RCC 7860 (cell line): ENCODE data around the gene KNSTRN.

Experiments
- DNase-seq: peaks from one replicate; pipeline ENCODE4 v3.0.0-alpha.2; 2015; ENCODE audit warnings: low spot score
- FAIRE-seq: peaks from 2 replicates; lab custom pipeline; 2012; peaks lifted over from hg19 to GRCh38; lab: Jason Lieb, UNC

Gene KNSTRN

GRCh38 chr15:40392986-40393948, 10.7 kb downstream of the KNSTRN start:
- DNase-seq = no peak
- no peak for FAIRE-seq

GRCh38 chr15:40397688-40398412, 15.3 kb downstream of the KNSTRN start:
- FAIRE-seq = no peak
- DNase-seq = no peak

GRCh38 chr15:40398413-40398873, 15.9 kb downstream of the KNSTRN start:
- DNase-seq = no peak
- FAIRE-seq = no peak

- DNase-seq (no peak), FAIRE-seq (no peak)
These were observed 16.8 kb downstream of the KNSTRN start for GRCh38 chr15:40399370-40399769.

GRCh38 chr15:40405501-40406381, 23.2 kb downstream of the KNSTRN start, which contains the start of gene IVD:
Gene IVD (plus strand): TSS chr15:40405795. CDS start chr15:40405828, 33 bp downstream.
- FAIRE-seq = peak; percentile 83

GRCh38 chr15:40407330-40407990, 24.9 kb downstream of the KNSTRN start:
- no peak for FAIRE-seq
- DNase-seq = no peak

More at GRCh38 chr15:40405501-40406381, 23.2 kb downstream of the KNSTRN start, which contains the start of gene IVD:
- DNase-seq = peak; percentile 79

GRCh38 chr15:40409366-40409765, 26.8 kb downstream of the KNSTRN start:
- no peak for FAIRE-seq

GRCh38 chr15:40410476-40410875, 28.0 kb downstream of the KNSTRN start:
- FAIRE-seq = no peak
- DNase-seq = no peak

More at GRCh38 chr15:40409366-40409765, 26.8 kb downstream of the KNSTRN start:
- DNase-seq = no peak

GRCh38 chr15:40412095-40412759, 29.7 kb downstream of the KNSTRN start:
- DNase-seq (no peak), FAIRE-seq (no peak)

GRCh38 chr15:40413036-40413435, 30.5 kb downstream of the KNSTRN start:
- no peak for FAIRE-seq

GRCh38 chr15:40414816-40415215, 32.3 kb downstream of the KNSTRN start:
- no peak for FAIRE-seq

More at GRCh38 chr15:40413036-40413435, 30.5 kb downstream of the KNSTRN start:
- DNase-seq = no peak

GRCh38 chr15:40415226-40415625, 32.7 kb downstream of the KNSTRN start:
- DNase-seq = no peak
- FAIRE-seq = no peak

More at GRCh38 chr15:40414816-40415215, 32.3 kb downstream of the KNSTRN start:
- no peak for DNase-seq

GRCh38 chr15:40416056-40416455, 33.5 kb downstream of the KNSTRN start:
- no peak for FAIRE-seq
- DNase-seq = no peak

GRCh38 chr15:40418126-40418525, 35.6 kb downstream of the KNSTRN start:
- FAIRE-seq = no peak
- no peak for DNase-seq

- no peak for DNase-seq
- no peak for FAIRE-seq
These were observed 37.7 kb downstream of the KNSTRN start for GRCh38 chr15:40420071-40420713.

- FAIRE-seq (no peak), DNase-seq (no peak)
These were observed 38.3 kb downstream of the KNSTRN start for GRCh38 chr15:40420793-40421192.

GRCh38 chr15:40421246-40422157, 39.0 kb downstream of the KNSTRN start:
- DNase-seq = peak; percentile 12
- no peak for FAIRE-seq
